SJCRH30 (cell line): ENCODE results near the gene CPNE5. TPM values are rescaled to one million over a fixed set of nuclear protein-coding genes. Genes with fewer than 3 reads are reported as not detected.
A peak's percentile ranks its signal among the peaks of the same experiment; 100 is the strongest.

Source experiments
- DNase-seq, 2 experiments: peaks; one replicate each; pipeline ENCODE4 v3.0.0-alpha.2; 2015 to 2020
- H3K27ac ChIP-seq: fragments of 250-450 bp; sonication (Bioruptor Pico); 2 replicates; pipeline ENCODE4 v1.5.1; 2020; ENCODE audit warnings: mild to moderate bottlenecking, moderate library complexity
- H3K27me3 ChIP-seq: fragments of 250-450 bp; sonication (Bioruptor Pico); 2 replicates; pipeline ENCODE4 v1.5.1; 2020; ENCODE audit warnings: mild to moderate bottlenecking, moderate library complexity
- H3K36me3 ChIP-seq: fragments of 250-450 bp; sonication (Bioruptor Pico); 2 replicates; pipeline ENCODE4 v1.5.1; 2020; ENCODE audit warnings: mild to moderate bottlenecking, moderate library complexity
- H3K4me1 ChIP-seq: fragments of 250-450 bp; sonication (Bioruptor Pico); 2 replicates; pipeline ENCODE4 v1.5.1; 2020; ENCODE audit warnings: mild to moderate bottlenecking, moderate library complexity
- H3K4me3 ChIP-seq: fragments of 250-450 bp; sonication (Bioruptor Pico); 2 replicates; pipeline ENCODE4 v1.5.1; 2020; ENCODE audit warnings: mild to moderate bottlenecking, moderate library complexity
- H3K9me3 ChIP-seq: fragments of 250-450 bp; sonication (Bioruptor Pico); replicated peaks from 2 replicates; pipeline ENCODE4 v1.5.1; 2020; ENCODE audit warnings: mild to moderate bottlenecking, moderate library complexity
- total RNA-seq: library from RNA; depleted of rRNA; stranded (reverse); fragments of >200 nt; shearing (Covaris generic); gene quantifications from 2 replicates; pipeline ENCODE4 v1.2.3, GENCODE V29; 2014

Gene CPNE5
- total RNA-seq, 1 experiment from 2014 or later = 0.57 TPM

GRCh38 chr6:36791085-36791484, 48.2 kb downstream of the CPNE5 start:
- H3K27ac ChIP-seq = no peak overlapping the region
- H3K27me3 ChIP-seq = peaks cover 5% of the 10 kb centered on the region; the same call in 1 of the 2 replicates
- no peaks in the 10 kb centered on the region for H3K9me3 ChIP-seq
- no peaks in the 10 kb centered on the region for H3K4me1 ChIP-seq
- H3K4me3 ChIP-seq = no peak overlapping the region
- H3K36me3 ChIP-seq = no peaks in the 10 kb centered on the region
- DNase-seq = no peak

GRCh38 chr6:36788768-36789167, 50.5 kb downstream of the CPNE5 start:
- no peaks in the 10 kb centered on the region for H3K36me3 ChIP-seq
- H3K27ac ChIP-seq = no peak overlapping the region
- no peak for DNase-seq
- no peaks in the 10 kb centered on the region for H3K4me1 ChIP-seq
- H3K4me3 ChIP-seq = no peak overlapping the region
- no peaks in the 10 kb centered on the region for H3K9me3 ChIP-seq
- peaks cover 5% of the 10 kb centered on the region; the same call in 1 of the 2 replicates for H3K27me3 ChIP-seq

DNA sequence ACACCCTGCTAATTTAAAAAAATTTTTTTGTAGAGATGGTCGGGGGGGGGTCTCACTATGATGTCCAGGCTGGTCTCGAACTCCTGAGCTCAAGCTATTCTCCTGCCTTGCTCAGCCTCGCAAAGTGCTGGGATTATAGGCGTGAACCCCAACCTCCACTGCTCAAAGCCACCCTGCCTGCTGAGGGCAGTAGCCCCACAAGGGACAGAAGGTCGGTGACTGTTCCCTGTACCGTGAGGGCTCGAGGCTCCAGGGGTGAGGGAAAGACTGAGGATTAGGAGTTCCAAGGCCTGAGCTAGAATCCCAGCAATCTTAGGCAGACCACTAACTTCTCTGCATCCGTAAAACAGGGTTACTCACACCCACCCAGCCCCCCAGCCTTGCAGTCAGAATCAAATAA, 51.1 kb downstream of the CPNE5 start:
- H3K9me3 ChIP-seq = no peaks in the 10 kb centered on the region
- DNase-seq = no peak
- no peak overlapping the region for H3K27ac ChIP-seq
- H3K27me3 ChIP-seq = peaks cover 5% of the 10 kb centered on the region; the same call in 1 of the 2 replicates
- no peak overlapping the region for H3K4me3 ChIP-seq
- no peaks in the 10 kb centered on the region for H3K4me1 ChIP-seq
- H3K36me3 ChIP-seq = no peaks in the 10 kb centered on the region

DNA sequence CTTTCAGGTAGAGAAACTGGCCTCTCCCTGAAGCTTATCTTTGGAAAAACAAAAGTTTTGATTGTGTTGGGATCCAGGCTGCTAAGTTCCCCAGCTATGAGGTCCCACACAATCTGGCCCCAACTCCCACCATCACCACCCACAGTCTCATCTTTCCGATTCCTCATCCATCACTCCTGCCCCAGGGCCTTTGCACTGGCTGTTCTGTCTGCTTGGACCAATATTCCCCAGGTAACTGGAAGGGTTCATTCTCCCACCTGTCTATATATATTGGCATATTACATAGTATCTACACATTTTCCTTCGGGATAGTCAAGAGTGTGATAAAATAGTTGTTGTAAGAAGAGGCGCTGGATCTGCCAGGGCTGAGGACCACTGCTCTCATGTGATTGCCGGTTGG, 52.0 kb downstream of the CPNE5 start:
- Histone ChIP-seq H3K4me1 (no peaks in the 10 kb centered on the region), H3K27ac (no peak overlapping the region), H3K36me3 (no peaks in the 10 kb centered on the region), H3K9me3 (no peaks in the 10 kb centered on the region), H3K27me3 (peaks cover 5% of the 10 kb centered on the region; the same call in 1 of the 2 replicates), H3K4me3 (no peak overlapping the region)
- DNase-seq = no peak

GRCh38 chr6:36786055-36786675, 53.1 kb downstream of the CPNE5 start:
- DNase-seq = no peak
- Histone ChIP-seq H3K27ac (no peak overlapping the region), H3K27me3 (peaks cover 5% of the 10 kb centered on the region; the same call in 1 of the 2 replicates), H3K36me3 (no peaks in the 10 kb centered on the region), H3K4me3 (no peak overlapping the region), H3K4me1 (no peaks in the 10 kb centered on the region), H3K9me3 (no peaks in the 10 kb centered on the region)

GRCh38 chr6:36784376-36784636, 54.9 kb downstream of the CPNE5 start:
- Histone ChIP-seq H3K36me3 (no peaks in the 10 kb centered on the region), H3K4me3 (no peak overlapping the region), H3K27ac (no peak overlapping the region), H3K9me3 (no peaks in the 10 kb centered on the region), H3K4me1 (peaks cover 9% of the 10 kb centered on the region; the same call in 1 of the 2 replicates), H3K27me3 (no peaks in the 10 kb centered on the region; the same call in 1 of the 2 replicates)
- DNase-seq = no peak

DNA sequence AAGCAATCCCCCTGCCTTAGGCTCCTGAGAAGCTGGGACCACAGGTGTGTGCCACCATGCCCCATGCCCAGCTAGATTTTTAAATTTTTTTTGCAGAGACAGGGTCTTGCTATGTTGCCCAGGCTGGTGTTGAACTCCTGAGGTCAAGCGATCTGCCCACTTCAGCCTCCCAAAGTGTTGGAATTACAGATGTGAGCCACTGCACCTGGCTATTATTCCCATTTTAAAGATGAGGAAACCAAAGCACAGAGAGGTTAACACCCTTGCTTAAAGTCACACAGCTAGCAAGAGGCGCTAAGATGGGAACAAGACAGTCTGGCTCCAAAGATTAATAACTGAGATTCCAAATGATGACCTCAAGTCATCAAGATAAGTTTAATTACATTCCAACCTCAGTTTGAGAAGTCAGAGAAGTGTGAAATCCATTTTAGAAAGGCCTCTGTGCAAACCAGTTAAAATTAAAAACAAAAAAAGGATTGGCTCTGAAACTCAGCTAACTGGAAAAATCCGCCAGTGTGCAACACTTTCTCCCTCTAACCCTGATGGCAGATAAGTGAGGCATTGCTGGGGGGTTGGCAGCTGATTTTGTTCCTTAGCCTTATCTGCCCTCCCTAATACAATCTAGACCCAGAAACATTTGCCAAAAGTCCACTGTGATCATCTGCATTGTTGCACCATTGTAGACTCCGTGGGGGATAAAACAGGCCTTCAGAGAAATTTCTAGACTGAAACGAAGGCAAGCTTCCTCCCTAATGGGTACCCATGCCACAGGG, 55.5 kb downstream of the CPNE5 start:
- Histone ChIP-seq H3K27ac (no peak overlapping the region), H3K36me3 (no peaks in the 10 kb centered on the region), H3K4me1 (peaks cover 9% of the 10 kb centered on the region; the same call in 1 of the 2 replicates), H3K9me3 (no peaks in the 10 kb centered on the region), H3K27me3 (no peaks in the 10 kb centered on the region; the same call in 1 of the 2 replicates), H3K4me3 (no peak overlapping the region)
- DNase-seq = no peak

DNA sequence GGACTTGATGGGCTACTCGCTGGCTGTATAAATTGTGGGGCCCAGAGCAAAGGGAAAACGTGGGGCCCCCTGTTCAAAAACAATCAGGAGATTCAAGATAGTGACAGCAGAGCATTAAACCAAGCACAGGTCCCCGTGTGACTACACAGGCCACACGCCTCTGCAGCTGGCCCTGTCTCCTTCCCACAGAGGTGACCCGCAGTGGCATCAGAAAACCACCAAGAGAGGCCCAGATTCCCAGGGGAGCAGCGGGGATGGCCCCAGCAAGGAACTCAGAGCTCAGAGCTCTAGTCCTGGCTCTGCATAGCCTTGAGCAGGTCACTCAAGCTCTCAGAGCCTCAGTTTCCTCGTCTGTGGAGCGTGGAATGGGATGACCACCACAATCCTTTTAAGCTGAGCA, 57.6 kb downstream of the CPNE5 start:
- peak; percentile 26 to 50 for DNase-seq
- no peak overlapping the region for H3K4me3 ChIP-seq
- H3K36me3 ChIP-seq = no peaks in the 10 kb centered on the region
- no peaks in the 10 kb centered on the region for H3K9me3 ChIP-seq
- H3K27me3 ChIP-seq = no peaks in the 10 kb centered on the region; the same call in 1 of the 2 replicates
- no peak overlapping the region for H3K27ac ChIP-seq
- peaks cover 9% of the 10 kb centered on the region; the same call in 1 of the 2 replicates for H3K4me1 ChIP-seq

DNA sequence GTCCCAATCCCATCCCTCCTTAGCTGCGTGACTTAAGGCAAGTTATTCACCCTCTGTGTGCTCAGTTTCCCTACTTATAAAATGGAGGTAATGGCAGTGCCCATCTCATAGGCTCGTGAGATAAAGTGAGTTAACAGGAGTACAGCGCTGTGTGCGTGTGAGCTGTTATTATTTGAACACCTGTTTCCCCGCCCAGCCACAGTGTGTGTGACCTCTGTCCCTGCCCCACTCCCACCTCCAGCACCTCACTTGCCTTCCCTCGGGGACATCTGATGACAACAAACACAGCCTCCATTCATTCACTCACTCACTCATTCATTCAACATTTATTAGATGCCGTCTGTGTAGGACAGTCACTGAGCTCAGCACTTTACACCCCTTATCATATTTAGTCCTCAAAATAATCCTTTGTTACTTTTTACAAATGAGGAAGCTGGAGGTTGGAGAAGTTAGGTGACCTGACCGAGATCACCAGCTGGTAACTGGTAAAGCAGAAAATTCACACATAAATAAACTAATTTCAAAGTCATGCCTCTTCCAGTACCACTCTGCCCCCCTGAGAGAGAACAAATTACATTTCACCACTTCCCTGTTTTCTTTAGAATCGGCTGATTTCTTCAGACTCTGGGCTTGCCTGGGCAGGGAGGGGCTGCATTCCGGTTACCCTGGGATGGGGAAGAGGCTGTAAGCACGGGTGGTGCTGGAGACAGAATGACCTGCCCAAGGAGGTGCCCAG, 58.6 kb downstream of the CPNE5 start:
- no peaks in the 10 kb centered on the region; the same call in 1 of the 2 replicates for H3K27me3 ChIP-seq
- no peak overlapping the region for H3K27ac ChIP-seq
- no peaks in the 10 kb centered on the region for H3K36me3 ChIP-seq
- H3K4me3 ChIP-seq = no peak overlapping the region
- peaks cover 9% of the 10 kb centered on the region; the same call in 1 of the 2 replicates for H3K4me1 ChIP-seq
- H3K9me3 ChIP-seq = no peaks in the 10 kb centered on the region
- DNase-seq = no peak

- Histone ChIP-seq H3K27me3 (no peaks in the 10 kb centered on the region; the same call in 1 of the 2 replicates), H3K27ac (no peak overlapping the region), H3K9me3 (no peaks in the 10 kb centered on the region), H3K4me1 (peaks cover 9% of the 10 kb centered on the region; the same call in 1 of the 2 replicates), H3K36me3 (no peaks in the 10 kb centered on the region), H3K4me3 (no peak overlapping the region)
- DNase-seq = no peak
These were observed 60.0 kb downstream of the CPNE5 start for GRCh38 chr6:36779227-36779626.

- no peak for DNase-seq
- peaks cover 9% of the 10 kb centered on the region; the same call in 1 of the 2 replicates for H3K4me1 ChIP-seq
- H3K36me3 ChIP-seq = no peaks in the 10 kb centered on the region
- no peaks in the 10 kb centered on the region; the same call in 1 of the 2 replicates for H3K27me3 ChIP-seq
- no peaks in the 10 kb centered on the region for H3K9me3 ChIP-seq
- H3K4me3 ChIP-seq = no peak overlapping the region
- no peak overlapping the region for H3K27ac ChIP-seq
These were observed 61.4 kb downstream of the CPNE5 start for GRCh38 chr6:36777801-36778200.

GRCh38 chr6:36776167-36776566, 63.1 kb downstream of the CPNE5 start:
- Histone ChIP-seq H3K4me1 (peaks cover 14% of the 10 kb centered on the region), H3K9me3 (no peaks in the 10 kb centered on the region), H3K4me3 (no peak overlapping the region), H3K27me3 (no peaks in the 10 kb centered on the region), H3K36me3 (no peaks in the 10 kb centered on the region), H3K27ac (no peak overlapping the region)
- no peak for DNase-seq

DNA sequence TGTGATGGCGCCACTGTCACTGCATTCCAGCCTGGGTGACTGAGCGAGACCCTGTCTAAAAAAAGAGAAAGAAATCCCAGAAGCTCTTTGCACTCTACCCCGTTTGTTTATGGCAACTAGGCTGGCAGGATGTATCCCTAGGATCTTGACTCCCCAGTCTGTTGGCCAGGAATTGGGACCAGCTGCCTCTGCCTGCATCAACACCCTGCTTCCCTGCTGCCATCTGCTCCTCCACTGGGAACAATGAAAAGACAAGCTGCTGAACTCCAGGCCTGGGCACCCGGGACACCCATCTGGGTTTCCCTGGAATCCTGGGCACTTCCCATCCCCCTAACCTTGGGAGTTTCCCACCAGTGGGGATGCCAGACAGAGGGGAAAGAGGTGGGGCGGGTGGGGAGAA, 64.9 kb downstream of the CPNE5 start:
- Histone ChIP-seq H3K9me3 (no peaks in the 10 kb centered on the region), H3K27ac (no peak overlapping the region), H3K4me3 (no peak overlapping the region), H3K27me3 (no peaks in the 10 kb centered on the region), H3K36me3 (no peaks in the 10 kb centered on the region), H3K4me1 (peaks cover 15% of the 10 kb centered on the region)
- no peak for DNase-seq

DNA sequence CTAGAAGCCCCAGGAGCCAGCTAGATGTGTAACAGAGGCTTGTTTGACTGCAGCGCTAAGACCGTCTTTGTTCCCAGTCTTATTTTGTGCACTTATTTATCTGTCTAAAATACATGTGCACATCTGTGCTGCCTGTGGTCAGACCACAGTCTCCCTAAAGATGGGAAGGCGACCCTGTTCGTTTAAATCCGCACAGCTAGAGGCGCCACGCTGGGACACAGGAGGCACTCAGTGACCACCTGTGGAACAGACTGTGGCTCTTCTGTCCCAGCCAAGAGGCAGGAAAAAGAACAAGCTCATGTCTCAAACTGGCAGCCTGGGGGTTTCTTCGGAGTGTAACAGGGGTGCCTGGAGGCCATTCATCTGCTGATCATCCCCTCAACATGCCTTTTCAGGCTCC, 66.8 kb downstream of the CPNE5 start:
- Histone ChIP-seq H3K27me3 (no peaks in the 10 kb centered on the region), H3K4me1 (peaks cover 15% of the 10 kb centered on the region), H3K36me3 (no peaks in the 10 kb centered on the region), H3K4me3 (no peak overlapping the region), H3K27ac (no peak overlapping the region), H3K9me3 (no peaks in the 10 kb centered on the region)
- peak in 1 of 2 experiments; percentile 45 for DNase-seq

- H3K9me3 ChIP-seq = no peaks in the 10 kb centered on the region
- H3K27me3 ChIP-seq = no peaks in the 10 kb centered on the region
- H3K4me1 ChIP-seq = peaks cover 21% of the 10 kb centered on the region
- H3K4me3 ChIP-seq = no peak overlapping the region
- H3K27ac ChIP-seq = no peak overlapping the region
- H3K36me3 ChIP-seq = no peaks in the 10 kb centered on the region
- no peak for DNase-seq
These were observed 68.1 kb downstream of the CPNE5 start for GRCh38 chr6:36771145-36771544.
